ENCODE data around the gene TPTE2. TPM values are rescaled to one million over a fixed set of nuclear protein-coding genes. Genes with fewer than 3 reads are reported as not detected.
A peak's percentile ranks its signal among the peaks of the same experiment; 100 is the strongest.
"Not testable (repeated sequence)": the region's sequence is repeated elsewhere in the genome, so short reads cannot be mapped to it uniquely, and the experiment has no call there.

TPTE2 gene
- polyA plus RNA-seq, result 0.06 TPM
- long read RNA-seq, donor 1, result 0 reads
- long read RNA-seq, donor 2, result 0 reads
- long read RNA-seq, donor 3, result 0 reads
- long read RNA-seq, donor 4, result 0 reads
- long read RNA-seq, donor 5, result 0 reads
- long read RNA-seq, donor 6, result 0 reads
- long read RNA-seq, donor 7, result 0 reads
- long read RNA-seq, donor 8, result 0 reads
- long read RNA-seq, donor 9, result 0 reads
- long read RNA-seq, donor 10, result 0 reads
- long read RNA-seq, donor 11, result 0 reads

DNA sequence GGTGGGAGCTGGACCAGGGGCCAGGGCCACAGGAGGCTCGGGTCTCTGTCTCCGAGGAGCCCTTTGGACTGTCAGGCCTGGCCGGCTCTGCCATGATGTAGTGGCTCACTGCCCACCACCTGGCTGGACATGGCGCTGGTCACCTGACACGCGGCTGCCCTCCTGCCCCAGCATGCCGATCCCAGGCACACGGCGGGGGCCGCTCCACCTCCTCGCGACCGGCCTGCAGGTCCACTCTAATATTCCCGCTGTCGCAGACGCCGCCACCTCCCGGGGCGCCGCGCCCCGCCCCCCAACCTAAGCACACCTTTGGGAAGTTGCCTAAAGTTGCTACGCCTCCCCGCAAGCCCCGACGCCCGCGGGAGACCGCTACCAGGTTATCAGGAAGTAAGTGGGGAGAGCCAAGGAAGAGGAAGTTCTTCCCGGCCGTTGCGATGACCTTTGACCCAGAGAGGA is at the start of gene TPTE2:
Gene TPTE2 (minus strand): TSS at position 406 of the 456 bp plus-strand sequence. CDS start 58,298 bp downstream, outside the sequence.
- H3K4me1 ChIP-seq (ENCODE audit: control insufficient read depth, insufficient read depth, low read length); H3K36me3 ChIP-seq (ENCODE audit: control insufficient read depth, insufficient read depth, low read length); H3K27ac ChIP-seq (ENCODE audit: low read length); H3K4me3 ChIP-seq (ENCODE audit: low read length); H3K27me3 ChIP-seq (ENCODE audit: control insufficient read depth, insufficient read depth, low read length); DNase-seq: not testable (repeated sequence)
- WGBS (ENCODE audit: insufficient coverage, low lambda C conversion rate), result no CpG with 5 or more reads among the region's 32 CpGs
- H3K9me3 ChIP-seq (ENCODE audit: control insufficient read depth, low read depth, low read length), result peaks cover 18% of the 10 kb centered on the region

DNA sequence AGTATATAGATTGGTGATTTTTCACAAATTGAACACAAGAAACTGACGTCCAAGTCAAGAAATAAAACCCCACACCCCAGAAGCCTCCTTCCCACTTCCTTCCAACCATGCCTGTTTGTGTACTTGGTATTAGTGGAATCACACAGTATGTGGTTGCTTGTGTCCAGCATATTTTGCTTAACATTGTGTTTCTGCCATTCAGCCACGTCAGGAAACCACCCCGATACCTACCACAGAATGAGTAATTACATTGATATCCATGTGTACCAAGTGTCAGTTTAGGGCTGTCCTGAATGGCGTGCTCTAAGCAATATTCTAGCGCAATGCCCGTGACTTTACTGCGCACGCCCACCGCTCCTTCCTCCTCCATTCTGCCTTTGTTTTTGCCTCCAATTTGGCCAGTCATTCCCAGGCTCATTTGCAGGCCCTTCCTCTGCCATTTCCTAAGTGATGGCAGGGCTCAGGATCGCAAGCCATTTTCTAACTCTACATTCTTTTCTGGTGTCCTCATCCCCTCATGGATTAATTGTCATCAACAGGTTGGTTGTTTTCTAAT is 46.3 kb upstream of the TPTE2 start:
- Histone ChIP-seq H3K9me3 (ENCODE audit: control insufficient read depth, low read depth, low read length) (no peaks in the 10 kb centered on the region), H3K36me3 (ENCODE audit: control insufficient read depth, insufficient read depth, low read length) (no peaks in the 10 kb centered on the region), H3K4me1 (ENCODE audit: control insufficient read depth, insufficient read depth, low read length) (no peaks in the 10 kb centered on the region), H3K27me3 (ENCODE audit: control insufficient read depth, insufficient read depth, low read length) (no peaks in the 10 kb centered on the region), H3K4me3 (ENCODE audit: low read length) (no peak overlapping the region), H3K27ac (ENCODE audit: low read length) (no peak overlapping the region)
- 100% methylated on average over 5 of the region's 10 CpGs for WGBS (ENCODE audit: insufficient coverage, low lambda C conversion rate)
- DNase-seq, result no peak

DNA sequence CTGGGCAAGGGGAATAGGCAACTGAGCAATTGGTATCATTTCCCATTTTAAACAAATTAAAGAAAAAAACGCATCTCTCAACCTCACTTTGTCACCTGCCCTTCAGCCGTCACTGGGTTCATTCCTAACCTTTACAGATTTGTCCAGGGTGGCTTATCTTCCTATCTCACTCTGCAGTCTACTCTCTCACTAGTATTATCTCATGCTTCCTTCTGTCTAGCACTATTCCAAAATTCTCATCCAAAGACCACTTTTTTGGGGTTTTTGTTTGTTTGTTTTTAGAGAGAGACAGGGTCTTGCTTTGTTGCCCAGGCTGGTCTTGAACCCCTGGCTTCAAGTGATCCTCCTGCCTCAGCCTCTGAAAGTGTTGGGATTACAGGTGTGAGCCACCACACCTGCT is 45.4 kb upstream of the TPTE2 start:
- no peaks in the 10 kb centered on the region for H3K9me3 ChIP-seq (ENCODE audit: control insufficient read depth, low read depth, low read length)
- H3K4me1 ChIP-seq (ENCODE audit: control insufficient read depth, insufficient read depth, low read length), result no peaks in the 10 kb centered on the region
- H3K4me3 ChIP-seq (ENCODE audit: low read length), result no peak overlapping the region
- H3K27me3 ChIP-seq (ENCODE audit: control insufficient read depth, insufficient read depth, low read length), result no peaks in the 10 kb centered on the region
- no peak for DNase-seq
- H3K27ac ChIP-seq (ENCODE audit: low read length), result no peak overlapping the region
- H3K36me3 ChIP-seq (ENCODE audit: control insufficient read depth, insufficient read depth, low read length), result no peaks in the 10 kb centered on the region
- WGBS (ENCODE audit: insufficient coverage, low lambda C conversion rate), result 100% methylated on average over 1 of the region's 2 CpGs

DNA sequence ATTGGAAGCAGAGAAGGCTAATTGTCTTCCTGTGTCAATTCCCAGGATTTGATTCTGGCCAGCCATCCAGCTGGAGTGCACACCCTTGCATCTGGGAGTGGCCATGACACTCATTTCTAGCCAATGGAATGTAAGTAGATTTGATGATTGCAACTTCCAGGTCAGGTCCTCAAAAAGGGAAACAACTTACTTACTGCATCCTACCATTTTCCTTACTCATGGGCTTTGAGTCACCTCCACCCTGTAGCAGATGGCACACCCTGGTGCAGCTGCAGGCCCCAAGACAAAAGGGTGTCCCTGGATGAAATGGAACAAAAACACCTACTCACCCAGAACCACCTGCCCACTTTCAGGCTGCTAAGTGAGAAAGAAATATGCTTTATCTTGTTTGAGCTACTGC is 44.8 kb upstream of the TPTE2 start:
- Histone ChIP-seq H3K4me3 (ENCODE audit: low read length) (no peak overlapping the region), H3K9me3 (ENCODE audit: control insufficient read depth, low read depth, low read length) (no peaks in the 10 kb centered on the region), H3K27ac (ENCODE audit: low read length) (no peak overlapping the region), H3K36me3 (ENCODE audit: control insufficient read depth, insufficient read depth, low read length) (no peaks in the 10 kb centered on the region), H3K27me3 (ENCODE audit: control insufficient read depth, insufficient read depth, low read length) (no peaks in the 10 kb centered on the region), H3K4me1 (ENCODE audit: control insufficient read depth, insufficient read depth, low read length) (no peaks in the 10 kb centered on the region)
- DNase-seq, result no peak

- H3K27ac ChIP-seq (ENCODE audit: low read length), result no peak overlapping the region
- no peaks in the 10 kb centered on the region for H3K27me3 ChIP-seq (ENCODE audit: control insufficient read depth, insufficient read depth, low read length)
- DNase-seq, result no peak
- H3K9me3 ChIP-seq (ENCODE audit: control insufficient read depth, low read depth, low read length), result no peaks in the 10 kb centered on the region
- no peaks in the 10 kb centered on the region for H3K4me1 ChIP-seq (ENCODE audit: control insufficient read depth, insufficient read depth, low read length)
- no peak overlapping the region for H3K4me3 ChIP-seq (ENCODE audit: low read length)
- 82% methylated on average over 2 of the region's 7 CpGs for WGBS (ENCODE audit: insufficient coverage, low lambda C conversion rate)
- no peaks in the 10 kb centered on the region for H3K36me3 ChIP-seq (ENCODE audit: control insufficient read depth, insufficient read depth, low read length)
These were observed 44.0 kb upstream of the TPTE2 start for GRCh38 chr13:19605161-19605955.

GRCh38 chr13:19604306-19604705 is 43.0 kb upstream of the TPTE2 start:
- Histone ChIP-seq H3K4me3 (ENCODE audit: low read length) (no peak overlapping the region), H3K9me3 (ENCODE audit: control insufficient read depth, low read depth, low read length) (no peaks in the 10 kb centered on the region), H3K27me3 (ENCODE audit: control insufficient read depth, insufficient read depth, low read length) (no peaks in the 10 kb centered on the region), H3K36me3 (ENCODE audit: control insufficient read depth, insufficient read depth, low read length) (no peaks in the 10 kb centered on the region), H3K27ac (ENCODE audit: low read length) (no peak overlapping the region), H3K4me1 (ENCODE audit: control insufficient read depth, insufficient read depth, low read length) (no peaks in the 10 kb centered on the region)
- DNase-seq, result no peak
- WGBS (ENCODE audit: insufficient coverage, low lambda C conversion rate), result no CpG with 5 or more reads among the region's 6 CpGs

DNA sequence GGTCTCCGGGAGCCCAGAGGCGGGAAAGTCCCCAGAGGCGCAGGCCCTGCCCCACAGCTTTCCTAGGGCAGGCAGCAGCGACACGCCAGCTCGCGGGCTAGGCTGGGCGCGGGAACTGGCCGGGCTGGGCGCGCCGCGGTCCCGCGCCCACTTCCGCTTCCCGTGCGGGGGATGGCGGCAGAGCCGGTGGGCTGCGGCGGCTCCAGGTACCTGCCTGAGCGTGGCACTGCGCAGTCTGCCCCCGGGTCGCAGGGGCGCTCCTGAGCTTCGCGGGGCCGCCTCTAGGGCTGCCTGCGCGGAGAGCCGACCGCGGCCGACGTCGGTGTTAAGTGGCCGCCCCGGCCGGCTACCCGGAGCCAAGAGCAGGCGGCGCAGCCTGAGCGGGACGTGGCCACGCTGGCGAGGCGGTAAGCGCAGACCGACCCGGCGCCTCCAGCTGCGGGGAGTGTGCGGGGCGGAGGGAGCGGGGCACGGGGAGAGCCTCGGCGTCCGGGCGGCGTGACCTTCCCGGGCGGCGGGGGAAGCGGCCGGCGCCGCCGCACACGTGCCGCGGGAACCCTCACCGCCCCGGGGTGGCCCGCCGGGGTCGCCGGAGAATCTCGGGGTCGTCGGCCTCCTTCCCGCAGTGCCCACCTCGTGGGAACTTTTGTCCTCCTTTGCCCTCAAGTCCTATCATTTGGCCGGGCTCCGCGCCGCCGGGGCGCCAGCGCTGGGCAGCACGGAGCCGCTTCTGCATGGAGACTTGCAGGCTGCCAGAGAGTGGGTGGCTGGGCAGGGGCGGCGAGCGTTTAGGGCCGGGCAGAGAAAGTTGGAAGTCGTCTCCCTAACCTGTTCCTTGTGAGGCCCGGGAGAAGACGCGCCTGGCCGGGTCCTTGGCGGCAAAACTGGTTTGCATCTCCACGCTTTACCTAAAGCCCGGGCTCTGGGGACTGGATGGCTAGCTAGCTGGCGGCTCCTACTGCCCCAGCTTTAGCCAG is 40.7 kb upstream of the TPTE2 start:
- peak; percentile 20 to 60 for DNase-seq
- no peaks in the 10 kb centered on the region for H3K36me3 ChIP-seq (ENCODE audit: control insufficient read depth, insufficient read depth, low read length)
- H3K27ac ChIP-seq (ENCODE audit: low read length), result no peak overlapping the region
- no CpG with 5 or more reads among the region's 108 CpGs for WGBS (ENCODE audit: insufficient coverage, low lambda C conversion rate)
- H3K4me1 ChIP-seq (ENCODE audit: control insufficient read depth, insufficient read depth, low read length), result no peaks in the 10 kb centered on the region
- no peaks in the 10 kb centered on the region for H3K9me3 ChIP-seq (ENCODE audit: control insufficient read depth, low read depth, low read length)
- H3K4me3 ChIP-seq (ENCODE audit: low read length), result peak overlapping the region; percentile 28
- H3K27me3 ChIP-seq (ENCODE audit: control insufficient read depth, insufficient read depth, low read length), result no peaks in the 10 kb centered on the region

- no peak for DNase-seq
- H3K9me3 ChIP-seq (ENCODE audit: control insufficient read depth, low read depth, low read length), result no peaks in the 10 kb centered on the region
- WGBS (ENCODE audit: insufficient coverage, low lambda C conversion rate), result no CpG with 5 or more reads among the region's 5 CpGs
- no peak overlapping the region for H3K27ac ChIP-seq (ENCODE audit: low read length)
- no peaks in the 10 kb centered on the region for H3K36me3 ChIP-seq (ENCODE audit: control insufficient read depth, insufficient read depth, low read length)
- H3K4me3 ChIP-seq (ENCODE audit: low read length), result no peak overlapping the region
- H3K27me3 ChIP-seq (ENCODE audit: control insufficient read depth, insufficient read depth, low read length), result no peaks in the 10 kb centered on the region
- no peaks in the 10 kb centered on the region for H3K4me1 ChIP-seq (ENCODE audit: control insufficient read depth, insufficient read depth, low read length)
These were observed 36.2 kb upstream of the TPTE2 start for GRCh38 chr13:19597523-19597922.

DNA sequence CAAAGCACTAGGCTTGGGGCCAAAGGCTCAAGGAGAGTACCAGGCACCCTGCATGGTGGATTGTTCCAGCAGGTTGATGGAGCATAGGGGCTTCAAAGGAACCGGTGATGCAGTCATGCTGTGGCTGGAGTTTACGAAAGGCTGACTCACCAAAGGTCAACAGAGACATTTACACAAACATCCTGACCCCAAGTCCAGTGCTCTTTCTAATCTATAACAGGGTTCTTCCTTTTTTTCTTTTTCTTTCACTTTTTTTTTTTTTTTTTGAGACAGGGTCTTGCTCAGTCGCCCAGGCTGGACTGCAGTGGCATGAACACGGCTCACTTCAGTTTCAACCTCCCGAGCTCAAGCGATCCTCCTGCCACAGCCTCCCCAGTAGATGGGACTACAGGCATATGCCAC is 35.6 kb upstream of the TPTE2 start:
- H3K36me3 ChIP-seq (ENCODE audit: control insufficient read depth, insufficient read depth, low read length), result no peaks in the 10 kb centered on the region
- WGBS (ENCODE audit: insufficient coverage, low lambda C conversion rate), result 0% methylated on average over 1 of the region's 6 CpGs
- H3K27ac ChIP-seq (ENCODE audit: low read length), result no peak overlapping the region
- no peaks in the 10 kb centered on the region for H3K9me3 ChIP-seq (ENCODE audit: control insufficient read depth, low read depth, low read length)
- H3K4me3 ChIP-seq (ENCODE audit: low read length), result no peak overlapping the region
- H3K4me1 ChIP-seq (ENCODE audit: control insufficient read depth, insufficient read depth, low read length), result no peaks in the 10 kb centered on the region
- DNase-seq, result no peak
- H3K27me3 ChIP-seq (ENCODE audit: control insufficient read depth, insufficient read depth, low read length), result no peaks in the 10 kb centered on the region

DNA sequence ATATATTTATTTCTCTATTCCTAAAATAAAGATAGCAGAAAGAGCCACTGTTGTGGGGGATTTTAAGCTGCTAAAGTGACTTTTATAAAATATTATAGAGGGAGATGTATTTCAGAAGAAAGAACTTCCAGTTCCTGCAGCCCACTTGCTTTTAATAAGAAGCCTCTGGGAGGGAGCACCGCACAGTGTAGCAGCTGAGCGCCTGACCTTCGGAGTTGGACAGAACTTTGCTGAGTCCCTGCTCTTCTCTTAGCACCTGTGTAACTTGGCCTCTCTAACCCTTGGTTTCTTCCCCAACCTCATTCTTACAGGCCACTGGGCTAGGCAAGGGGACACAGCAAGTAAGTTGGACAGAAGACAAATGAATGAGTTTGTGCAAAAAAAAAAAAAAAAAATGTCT is 34.8 kb upstream of the TPTE2 start:
- Histone ChIP-seq H3K9me3 (ENCODE audit: control insufficient read depth, low read depth, low read length) (no peaks in the 10 kb centered on the region), H3K36me3 (ENCODE audit: control insufficient read depth, insufficient read depth, low read length) (no peaks in the 10 kb centered on the region), H3K4me1 (ENCODE audit: control insufficient read depth, insufficient read depth, low read length) (no peaks in the 10 kb centered on the region), H3K27me3 (ENCODE audit: control insufficient read depth, insufficient read depth, low read length) (no peaks in the 10 kb centered on the region), H3K27ac (ENCODE audit: low read length) (no peak overlapping the region), H3K4me3 (ENCODE audit: low read length) (no peak overlapping the region)
- no CpG with 5 or more reads among the region's 3 CpGs for WGBS (ENCODE audit: insufficient coverage, low lambda C conversion rate)
- DNase-seq, result no peak

Measured in large intestine (tissue), 12 donors.